ENCODE data around the gene TIMM21. TPM values are rescaled to one million over a fixed set of nuclear protein-coding genes. Genes with fewer than 3 reads are reported as not detected.

TIMM21 gene
- polyA plus RNA-seq, 1 donor from 2014 or later, result 59.2 TPM

DNA sequence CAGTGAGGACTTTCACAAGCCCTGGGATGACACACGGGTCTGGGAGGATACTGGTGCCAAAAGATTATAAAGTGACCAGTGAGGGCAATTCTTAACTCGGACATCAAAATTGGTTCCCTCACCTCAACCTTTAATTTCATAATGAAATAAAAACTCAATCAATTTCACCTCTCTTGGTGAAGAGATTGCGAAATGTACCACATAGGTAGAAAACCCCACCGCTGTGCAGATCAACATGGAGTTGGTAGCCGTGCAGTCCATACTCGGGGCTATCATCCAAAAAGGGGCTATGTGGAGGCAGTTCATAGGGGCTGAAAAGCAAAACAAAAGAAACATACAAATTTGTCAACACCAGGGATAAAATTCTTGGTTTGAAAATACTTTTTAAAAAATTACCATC, 25.1 kb upstream of the TIMM21 start:
- Histone ChIP-seq H3K4me3 (ENCODE audit: low read length) (no peak overlapping the region), H3K36me3 (ENCODE audit: insufficient read depth, low read length) (no peaks in the 10 kb centered on the region), H3K9ac (ENCODE audit: low read length) (no peak overlapping the region), H3K9me3 (ENCODE audit: low read length) (no peaks in the 10 kb centered on the region), H3F3A (ENCODE audit: insufficient read depth, low read length, poor library complexity, severe bottlenecking) (no peaks in the 10 kb centered on the region), H3K9me2 (ENCODE audit: insufficient read depth, low read length) (no peaks in the 10 kb centered on the region), H3K27ac (ENCODE audit: low read length) (no peak overlapping the region), H2AFZ (ENCODE audit: low read depth, low read length) (no peak overlapping the region), H4K20me1 (ENCODE audit: insufficient read depth) (no peaks in the 10 kb centered on the region), H3K4me2 (ENCODE audit: low read length) (no peak overlapping the region), H3K27me3 (ENCODE audit: insufficient read depth, low read depth, low read length) (no peaks in the 10 kb centered on the region), H3K79me2 (replicated peaks; ENCODE audit: insufficient read depth, low read length) (no peaks in the 10 kb centered on the region)
- TF ChIP-seq TAF1 (IDR thresholded peaks at IDR 0.05; ENCODE audit: low read depth), result no peak
- TF ChIP-seq SMC3 (conservative IDR thresholded peaks at IDR 0.05; ENCODE audit: poor library complexity), result no peak
- no peak for TF ChIP-seq EP300 (conservative IDR thresholded peaks at IDR 0.05; ENCODE audit: poor library complexity, severe bottlenecking)

DNA sequence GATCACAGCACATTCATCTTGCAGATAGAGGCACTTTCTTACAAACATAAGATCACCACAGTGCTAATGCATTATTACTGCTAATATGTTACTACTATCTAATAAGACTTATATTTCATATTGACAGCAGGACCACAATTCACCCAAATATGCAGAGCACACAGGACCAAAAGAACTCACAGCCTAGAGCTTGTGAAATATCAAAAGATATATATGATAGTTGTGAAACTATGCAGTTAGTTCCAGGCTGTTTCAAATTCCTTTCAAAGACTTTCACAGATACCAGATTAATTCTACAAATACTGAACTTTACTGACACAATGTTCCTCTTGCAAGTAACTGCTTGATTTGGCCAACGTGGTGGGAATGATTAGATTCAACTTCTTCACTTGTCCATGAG, 23.7 kb upstream of the TIMM21 start:
- Histone ChIP-seq H3K27me3 (ENCODE audit: insufficient read depth, low read depth, low read length) (no peaks in the 10 kb centered on the region), H3K27ac (ENCODE audit: low read length) (no peak overlapping the region), H4K20me1 (ENCODE audit: insufficient read depth) (no peaks in the 10 kb centered on the region), H3K36me3 (ENCODE audit: insufficient read depth, low read length) (no peaks in the 10 kb centered on the region), H3K9me2 (ENCODE audit: insufficient read depth, low read length) (no peaks in the 10 kb centered on the region), H3K79me2 (replicated peaks; ENCODE audit: insufficient read depth, low read length) (no peaks in the 10 kb centered on the region), H3K9ac (ENCODE audit: low read length) (no peak overlapping the region), H3K4me3 (ENCODE audit: low read length) (no peak overlapping the region), H3K9me3 (ENCODE audit: low read length) (no peaks in the 10 kb centered on the region), H2AFZ (ENCODE audit: low read depth, low read length) (no peak overlapping the region), H3K4me2 (ENCODE audit: low read length) (no peak overlapping the region), H3F3A (ENCODE audit: insufficient read depth, low read length, poor library complexity, severe bottlenecking) (no peaks in the 10 kb centered on the region)
- TF ChIP-seq MXI1 (conservative IDR thresholded peaks at IDR 0.05; ENCODE audit: poor library complexity, severe bottlenecking) (no peak), CTCF (IDR thresholded peaks at IDR 0.05; ENCODE audit: poor library complexity, severe bottlenecking) (no peak), EP300 (conservative IDR thresholded peaks at IDR 0.05; ENCODE audit: poor library complexity, severe bottlenecking) (no peak), POLR2AphosphoS5 (IDR thresholded peaks at IDR 0.05) (no peak), TAF1 (IDR thresholded peaks at IDR 0.05; ENCODE audit: low read depth) (no peak), EZH2 (IDR thresholded peaks at IDR 0.05; ENCODE audit: borderline replicate concordance, insufficient read depth, low read length, poor library complexity, severe bottlenecking) (no peak)
- TF ChIP-seq, protein P1, sequence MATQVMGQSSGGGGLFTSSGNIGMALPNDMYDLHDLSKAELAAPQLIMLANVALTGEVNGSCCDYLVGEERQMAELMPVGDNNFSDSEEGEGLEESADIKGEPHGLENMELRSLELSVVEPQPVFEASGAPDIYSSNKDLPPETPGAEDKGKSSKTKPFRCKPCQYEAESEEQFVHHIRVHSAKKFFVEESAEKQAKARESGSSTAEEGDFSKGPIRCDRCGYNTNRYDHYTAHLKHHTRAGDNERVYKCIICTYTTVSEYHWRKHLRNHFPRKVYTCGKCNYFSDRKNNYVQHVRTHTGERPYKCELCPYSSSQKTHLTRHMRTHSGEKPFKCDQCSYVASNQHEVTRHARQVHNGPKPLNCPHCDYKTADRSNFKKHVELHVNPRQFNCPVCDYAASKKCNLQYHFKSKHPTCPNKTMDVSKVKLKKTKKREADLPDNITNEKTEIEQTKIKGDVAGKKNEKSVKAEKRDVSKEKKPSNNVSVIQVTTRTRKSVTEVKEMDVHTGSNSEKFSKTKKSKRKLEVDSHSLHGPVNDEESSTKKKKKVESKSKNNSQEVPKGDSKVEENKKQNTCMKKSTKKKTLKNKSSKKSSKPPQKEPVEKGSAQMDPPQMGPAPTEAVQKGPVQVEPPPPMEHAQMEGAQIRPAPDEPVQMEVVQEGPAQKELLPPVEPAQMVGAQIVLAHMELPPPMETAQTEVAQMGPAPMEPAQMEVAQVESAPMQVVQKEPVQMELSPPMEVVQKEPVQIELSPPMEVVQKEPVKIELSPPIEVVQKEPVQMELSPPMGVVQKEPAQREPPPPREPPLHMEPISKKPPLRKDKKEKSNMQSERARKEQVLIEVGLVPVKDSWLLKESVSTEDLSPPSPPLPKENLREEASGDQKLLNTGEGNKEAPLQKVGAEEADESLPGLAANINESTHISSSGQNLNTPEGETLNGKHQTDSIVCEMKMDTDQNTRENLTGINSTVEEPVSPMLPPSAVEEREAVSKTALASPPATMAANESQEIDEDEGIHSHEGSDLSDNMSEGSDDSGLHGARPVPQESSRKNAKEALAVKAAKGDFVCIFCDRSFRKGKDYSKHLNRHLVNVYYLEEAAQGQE (IDR thresholded peaks at IDR 0.05; ENCODE audit: borderline replicate concordance), result no peak

All from neural cell (in vitro differentiated cells).